COLO668 (cell line): Measurements from ENCODE around the gene PIP5K1B.

Source experiments
- DNase-seq: peaks from one replicate; lab custom pipeline; 2025; ENCODE audit not compliant: unreplicated experiment; lab: John Stamatoyannopoulos, UW

The PIP5K1B gene

DNA sequence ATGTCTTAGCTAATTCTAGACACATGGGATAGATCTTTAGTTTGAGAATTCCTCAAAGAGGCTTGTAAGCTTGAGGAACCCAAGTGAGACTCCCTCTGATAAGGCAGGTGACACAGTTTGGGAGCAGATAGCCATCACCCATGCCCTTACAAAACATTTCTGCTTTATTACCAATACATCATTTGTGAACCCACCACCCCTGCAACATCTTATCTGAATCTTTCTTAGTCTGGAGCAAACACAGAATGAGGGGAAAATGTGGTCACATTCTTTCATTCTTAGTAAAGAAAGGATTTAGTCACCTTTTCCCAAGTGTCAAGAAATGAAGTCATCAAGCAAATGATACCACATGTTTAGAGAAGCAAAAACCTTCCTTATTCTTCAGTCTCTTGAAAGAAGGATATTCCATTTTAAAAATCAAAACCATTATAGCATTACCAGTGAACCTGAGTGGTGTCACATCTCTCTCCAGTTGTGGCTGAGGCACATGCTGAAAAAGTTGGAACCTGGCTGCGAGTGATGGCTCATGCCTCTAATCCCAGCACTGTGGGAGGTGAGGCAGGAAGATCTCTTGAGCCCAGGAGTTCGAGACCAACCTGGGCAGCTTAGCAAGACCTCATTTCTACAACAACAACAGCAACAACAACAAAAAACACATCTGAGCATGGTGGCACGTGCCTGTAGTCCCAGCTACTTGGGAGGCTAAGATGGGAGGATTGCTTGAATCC is 243.0 kb downstream of the PIP5K1B start:
- DNase-seq = no peak

DNA sequence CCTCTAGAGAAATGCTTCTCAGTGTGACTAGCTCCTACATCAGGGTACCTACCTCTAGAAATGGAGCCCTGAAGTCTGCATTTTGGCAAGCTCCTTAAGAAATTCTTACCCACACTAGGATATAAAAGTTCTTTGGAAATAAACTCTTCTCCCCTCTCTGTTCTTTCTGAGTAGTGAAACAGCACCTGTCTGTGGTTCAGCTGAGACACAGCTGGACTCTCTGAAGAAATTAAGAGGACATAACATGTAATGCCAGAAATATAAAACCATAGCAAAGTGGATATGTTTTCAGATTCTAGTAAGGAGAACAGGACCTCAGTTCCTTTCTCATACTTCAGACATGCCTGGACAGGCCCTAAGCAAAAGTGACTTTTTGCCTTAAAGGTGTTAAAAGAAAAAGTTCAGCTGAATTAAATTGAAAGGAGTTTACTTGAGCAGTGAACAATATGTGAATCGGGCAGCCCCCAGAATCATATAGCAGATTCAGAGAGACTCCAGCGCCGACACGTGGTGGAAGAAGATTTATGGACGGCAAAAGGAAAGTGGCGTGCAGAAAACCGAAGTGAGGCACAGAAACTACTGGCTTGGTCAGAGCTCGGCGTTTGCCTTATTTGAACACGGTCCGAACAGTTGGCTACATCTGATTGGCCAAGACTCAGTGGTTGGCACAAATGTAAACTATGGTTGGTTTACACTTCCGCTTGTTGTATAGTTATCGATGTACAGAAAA is 244.4 kb downstream of the PIP5K1B start:
- no peak for DNase-seq

DNA sequence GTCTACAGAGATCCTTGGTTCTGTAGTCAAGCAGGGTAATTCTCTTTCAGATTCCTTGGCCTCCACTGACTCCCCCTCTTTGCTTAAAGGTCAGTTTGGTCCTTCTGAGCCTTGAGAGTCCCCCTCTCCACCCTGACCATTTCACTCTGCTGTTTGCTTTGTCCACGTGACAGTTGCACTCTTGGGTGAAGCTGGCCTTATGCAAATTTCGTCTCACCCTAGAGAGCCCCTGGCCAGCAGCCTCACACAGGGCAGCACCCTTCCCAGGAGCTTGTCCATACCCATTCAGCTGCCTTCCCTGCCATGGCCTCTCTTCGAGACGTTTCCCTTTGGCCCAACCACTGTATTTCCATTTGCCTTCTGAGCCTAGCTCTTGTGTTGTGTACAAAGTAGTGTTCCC is 245.1 kb downstream of the PIP5K1B start:
- no peak for DNase-seq

DNA sequence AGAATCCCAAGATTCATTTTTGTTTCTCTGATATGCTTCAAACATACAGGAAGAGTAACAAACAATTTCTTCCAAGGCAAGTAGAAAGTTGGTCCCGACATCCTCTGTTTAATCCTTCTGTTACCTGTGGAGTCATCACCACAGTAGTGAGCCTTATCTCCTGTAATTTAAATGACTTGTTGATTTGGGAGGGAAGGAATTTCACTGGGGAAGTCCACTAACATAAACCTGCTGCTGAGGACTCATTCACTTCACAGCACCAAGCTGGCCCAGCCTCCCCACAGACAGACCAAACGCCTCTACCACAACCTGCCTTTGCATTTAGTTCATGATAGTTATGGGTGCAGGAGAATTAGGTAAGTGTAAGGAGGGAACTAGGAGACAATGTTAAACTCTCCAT is 245.6 kb downstream of the PIP5K1B start:
- DNase-seq = no peak

DNA sequence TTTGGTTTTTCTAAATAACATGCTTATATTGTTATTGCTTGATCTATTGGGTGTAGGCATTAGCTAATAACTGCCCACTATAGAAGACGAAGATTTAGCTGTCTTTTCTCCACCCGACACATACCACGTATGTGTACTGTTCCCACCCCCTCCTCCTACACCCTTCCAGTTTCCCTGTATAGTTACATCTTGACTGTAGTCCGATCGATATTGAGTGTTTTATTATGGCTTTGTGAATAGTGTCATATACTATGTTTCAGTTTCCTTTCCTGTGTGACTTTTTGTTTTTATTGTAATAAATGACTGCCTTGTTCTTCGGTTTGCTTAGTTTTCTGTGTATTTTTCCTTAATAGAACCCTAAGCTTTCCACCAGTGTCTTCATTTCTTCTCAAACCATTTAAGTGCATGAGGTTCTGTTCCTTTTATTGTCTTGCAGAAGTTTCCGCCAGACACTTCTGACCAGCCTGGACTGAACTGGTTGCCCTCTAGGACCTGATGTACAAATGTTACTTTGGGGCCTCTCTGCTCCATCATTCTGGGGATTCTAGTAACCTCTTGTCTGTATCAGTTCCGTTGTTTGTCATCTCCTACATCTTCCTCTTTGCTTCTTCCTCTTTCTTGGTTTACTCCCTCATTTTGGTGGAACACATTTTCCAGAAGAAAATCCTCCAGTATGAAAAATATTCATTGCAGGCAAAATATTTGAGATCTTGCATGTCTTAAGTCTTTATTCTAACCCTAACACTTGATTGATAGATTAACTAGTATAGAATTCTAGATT is 247.0 kb downstream of the PIP5K1B start:
- DNase-seq = no peak

DNA sequence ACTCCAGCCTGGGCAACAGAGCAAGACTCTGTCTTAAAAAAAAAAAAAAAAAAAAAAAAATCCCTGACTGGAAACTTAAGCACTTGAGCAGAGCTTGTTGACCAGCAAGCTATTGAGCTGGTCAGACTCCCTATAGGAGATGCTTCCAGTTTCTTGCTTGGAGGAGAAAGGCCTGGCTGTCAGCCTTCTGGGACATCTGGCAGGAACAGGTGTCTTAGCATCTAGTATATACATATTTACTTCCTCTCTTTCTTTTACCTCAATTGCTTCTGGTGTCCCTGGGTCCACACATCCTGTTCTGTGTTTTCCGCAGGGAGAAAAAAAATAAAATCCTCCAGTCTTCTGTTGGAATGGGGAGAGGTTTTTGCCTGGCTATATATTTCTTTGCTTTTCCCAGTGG is 248.7 kb downstream of the PIP5K1B start:
- DNase-seq = no peak

DNA sequence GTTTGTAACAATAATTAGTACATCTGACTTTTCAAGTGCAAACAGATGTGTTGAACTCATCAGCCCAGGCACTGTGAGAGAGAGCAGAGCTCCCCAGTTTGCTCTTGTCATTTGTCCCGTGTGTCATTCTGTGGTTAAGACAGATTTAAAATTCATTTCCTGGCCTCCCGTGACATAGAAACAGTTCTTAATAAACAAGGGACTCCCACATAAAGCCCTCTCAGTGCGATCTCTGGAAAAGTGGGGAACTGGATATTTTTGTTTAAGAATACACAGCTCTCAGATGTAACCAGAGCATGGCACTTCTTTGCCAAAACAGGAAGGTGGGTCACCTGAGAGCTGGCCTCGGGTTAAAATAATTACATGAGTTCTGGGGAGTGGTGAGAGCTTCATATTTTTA is 250.3 kb downstream of the PIP5K1B start:
- no peak for DNase-seq

DNA sequence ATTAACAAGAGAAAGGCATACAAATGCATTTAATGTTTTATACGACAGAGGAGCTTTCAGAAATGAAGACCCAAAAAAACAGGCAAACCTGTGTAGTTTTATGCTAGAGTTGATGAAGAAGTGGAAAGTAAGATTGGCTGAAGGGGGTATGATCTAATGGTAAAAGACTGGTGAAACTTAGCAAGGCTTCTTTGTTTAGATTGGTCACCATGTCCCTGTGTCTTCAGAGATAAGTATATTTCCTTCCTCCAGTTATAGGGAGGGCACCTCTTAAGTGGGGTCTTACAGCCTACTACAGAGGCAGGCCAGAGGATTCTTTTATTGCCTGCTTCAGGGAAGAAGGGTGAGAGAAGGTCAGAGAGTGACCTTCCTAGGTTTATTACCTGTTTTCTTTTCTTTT is 252.4 kb downstream of the PIP5K1B start:
- DNase-seq = no peak

DNA sequence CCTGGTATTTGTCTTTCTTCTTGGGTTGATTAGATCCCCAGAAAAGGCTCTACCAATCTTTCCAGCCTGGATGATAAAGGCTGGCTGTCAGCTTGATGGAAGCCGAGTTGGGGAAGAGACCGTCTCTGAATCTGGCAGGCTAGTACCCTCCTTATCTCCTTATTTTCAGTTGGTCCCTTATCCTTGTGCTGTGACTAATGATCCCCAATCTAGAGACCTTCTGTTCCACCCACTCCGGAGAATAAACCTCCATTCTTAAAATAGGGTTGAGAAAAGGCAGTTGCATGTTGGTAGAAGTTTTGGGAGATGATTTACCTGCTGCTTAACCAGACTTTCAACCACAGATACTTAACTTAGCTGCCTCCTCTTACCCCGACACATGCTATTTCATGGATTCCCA is 256.5 kb downstream of the PIP5K1B start:
- no peak for DNase-seq

DNA sequence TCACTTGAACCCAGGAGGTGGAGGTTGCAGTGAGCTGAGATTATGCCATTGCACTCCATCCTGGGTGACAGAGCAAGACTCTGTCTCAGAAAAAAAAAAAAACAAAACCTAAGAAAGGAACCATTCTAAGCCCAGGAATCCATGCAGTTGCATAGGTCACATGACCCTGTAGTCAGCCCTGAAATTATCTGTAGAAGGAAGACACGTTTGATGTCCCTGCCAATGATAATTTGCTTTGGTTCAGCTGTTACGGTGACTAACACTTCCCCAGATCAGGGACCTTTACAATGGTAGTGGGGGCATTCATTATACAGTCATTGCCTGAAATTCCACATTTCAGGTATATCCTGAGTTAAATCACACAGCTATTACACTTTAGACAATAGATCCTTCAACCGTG is 258.4 kb downstream of the PIP5K1B start:
- DNase-seq = no peak

DNA sequence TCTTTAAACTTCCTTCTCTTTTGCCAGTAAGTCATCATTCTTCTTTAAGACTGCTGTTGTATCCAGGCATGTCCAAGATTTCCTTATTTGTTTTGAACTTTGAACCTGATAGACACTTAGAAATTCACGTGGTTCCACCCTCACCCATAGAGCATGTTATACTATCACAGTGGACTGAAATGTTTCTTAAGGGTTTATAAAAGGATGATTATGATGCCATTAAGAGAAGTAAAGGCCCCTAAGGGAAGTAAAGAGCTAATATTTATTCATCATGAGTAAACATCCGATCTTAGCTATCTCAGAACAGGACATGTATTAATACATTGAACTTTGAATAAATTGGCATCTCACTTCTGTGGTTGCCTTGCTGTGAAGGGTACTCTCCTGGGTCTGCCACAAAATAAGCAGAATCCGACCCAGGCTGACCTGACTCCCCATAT is 259.1 kb downstream of the PIP5K1B start:
- no peak for DNase-seq

DNA sequence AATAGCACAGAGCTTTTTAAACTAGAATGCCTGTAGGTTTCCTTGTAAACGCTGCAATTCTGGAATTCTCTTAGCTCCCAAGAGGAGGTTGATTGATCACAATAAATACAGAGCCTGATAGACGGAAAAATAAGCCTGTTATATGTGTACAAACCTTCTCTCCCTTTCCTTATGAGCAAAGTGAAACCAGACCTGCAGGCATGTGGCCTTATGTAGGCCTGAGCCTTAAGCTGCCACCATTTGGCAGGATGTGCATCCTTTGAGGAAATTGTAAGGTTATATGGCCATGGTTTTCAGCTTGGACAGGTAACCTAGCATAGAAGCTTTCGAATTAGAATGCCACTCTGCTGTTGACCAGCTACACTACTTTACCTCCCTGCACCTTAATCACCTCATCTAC is 259.7 kb downstream of the PIP5K1B start:
- no peak for DNase-seq

DNA sequence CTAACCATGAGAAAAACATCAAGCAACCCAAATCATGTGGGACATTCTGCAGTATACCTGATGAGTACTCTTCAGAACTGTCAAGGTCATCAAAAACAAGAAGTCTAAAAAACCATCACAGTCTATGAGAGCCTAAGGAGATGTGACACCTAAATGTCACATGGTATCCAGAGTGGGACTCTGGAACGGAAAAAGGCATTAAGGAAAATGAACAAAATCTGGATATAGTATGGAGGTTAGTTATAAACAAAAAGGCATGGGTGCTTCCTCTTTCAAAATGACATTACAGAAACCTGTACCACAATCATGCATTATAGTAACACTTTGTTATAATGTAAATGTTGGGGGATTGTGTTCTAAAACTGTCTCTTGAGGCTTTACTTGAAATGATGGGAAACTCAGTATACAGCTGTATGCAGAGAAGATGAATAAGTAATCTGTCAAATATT is 261.5 kb downstream of the PIP5K1B start:
- DNase-seq = no peak

DNA sequence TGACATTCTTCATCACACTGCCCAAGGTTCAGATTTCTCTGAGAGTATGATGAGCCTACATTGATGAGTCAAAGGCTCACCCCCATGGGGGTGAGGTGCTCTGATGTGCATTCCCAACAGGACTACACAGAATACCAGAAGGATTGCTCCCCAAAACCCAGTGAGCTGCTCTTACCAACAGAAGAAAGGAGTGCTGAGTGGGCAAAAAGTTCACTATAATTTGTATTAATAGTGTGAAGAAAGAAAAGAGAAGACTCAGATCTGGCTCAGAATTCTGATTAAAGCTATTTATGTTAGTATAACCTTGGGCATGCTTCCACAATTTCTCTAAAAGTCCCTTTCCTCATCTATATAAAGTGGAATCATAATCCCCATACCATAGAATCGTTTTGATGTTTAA is 262.8 kb downstream of the PIP5K1B start:
- DNase-seq = no peak

DNA sequence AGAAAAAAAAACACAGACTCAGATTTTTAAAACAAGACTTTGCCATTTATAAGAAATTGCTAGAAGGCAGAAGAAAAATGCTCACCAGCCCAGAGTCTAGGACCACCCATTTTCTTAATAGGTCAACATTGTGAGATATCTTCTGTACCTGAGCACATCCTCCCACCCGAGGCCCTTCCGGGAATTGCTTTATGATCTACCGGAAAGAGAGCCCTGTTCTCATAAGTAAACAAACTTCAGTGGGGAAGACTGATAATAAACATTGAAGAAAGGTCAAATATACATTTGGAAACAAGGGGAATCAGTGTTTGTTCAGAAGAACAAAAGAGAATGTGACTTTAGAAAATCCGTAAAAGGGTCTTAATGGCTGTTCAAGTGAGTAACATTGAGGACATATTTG is 264.5 kb downstream of the PIP5K1B start:
- peak; percentile 9 for DNase-seq

DNA sequence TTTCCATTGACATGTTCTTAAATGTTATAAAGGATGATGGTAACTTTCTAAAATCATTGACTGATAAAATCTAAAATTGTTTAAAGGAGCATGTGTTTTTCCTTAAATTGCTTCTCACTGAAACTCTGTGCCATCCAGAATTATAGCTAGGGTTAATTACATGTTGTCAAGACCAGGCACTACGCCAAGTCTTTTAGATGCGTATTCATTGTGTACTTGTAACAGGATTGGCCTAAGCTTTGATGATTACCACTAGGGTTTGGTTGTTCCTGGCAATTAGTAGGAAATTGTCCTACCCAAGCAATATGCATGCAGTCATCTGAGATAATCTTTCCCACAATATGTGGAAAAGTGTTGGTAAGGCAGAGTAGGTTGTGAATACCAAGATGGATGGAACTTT is 265.1 kb downstream of the PIP5K1B start:
- peak; percentile 10 for DNase-seq

DNA sequence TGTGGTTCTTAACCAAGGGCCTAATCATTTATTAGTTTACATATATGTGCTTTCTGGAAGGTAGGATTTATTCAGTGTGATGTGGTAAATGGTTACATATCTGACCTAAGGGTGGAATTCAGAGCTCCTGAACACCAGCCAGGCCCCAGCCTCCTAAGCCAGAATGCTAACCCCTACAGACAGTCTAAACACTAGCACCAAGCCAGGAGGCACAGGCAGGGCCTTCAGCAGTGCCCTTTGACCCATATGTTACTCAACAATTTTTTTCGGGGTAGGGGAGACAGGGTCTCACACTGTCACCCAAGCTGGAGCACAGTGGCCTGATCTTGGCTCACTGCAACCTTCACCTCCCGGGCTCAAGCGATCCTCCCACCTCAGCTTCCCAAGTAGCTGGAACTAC is 268.6 kb downstream of the PIP5K1B start:
- no peak for DNase-seq

DNA sequence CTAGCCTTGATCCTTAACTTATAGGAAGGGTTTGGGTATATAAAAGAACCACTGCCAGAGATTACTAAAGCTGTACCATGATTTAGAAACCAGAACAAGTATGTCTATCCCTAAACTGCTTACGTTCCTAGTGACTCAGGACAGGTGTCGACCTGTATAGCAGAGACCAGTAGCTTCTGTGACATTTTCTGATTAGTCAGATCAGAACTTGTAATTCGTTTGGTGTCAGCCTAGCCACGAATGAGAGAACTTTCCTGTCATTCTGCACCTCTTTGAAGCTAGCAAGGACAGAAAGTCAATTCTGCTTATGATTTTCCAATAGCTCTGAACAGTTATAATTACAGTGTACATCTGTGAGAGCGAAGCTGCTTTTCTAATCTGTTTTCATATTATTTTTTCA is 269.4 kb downstream of the PIP5K1B start:
- no peak for DNase-seq

DNA sequence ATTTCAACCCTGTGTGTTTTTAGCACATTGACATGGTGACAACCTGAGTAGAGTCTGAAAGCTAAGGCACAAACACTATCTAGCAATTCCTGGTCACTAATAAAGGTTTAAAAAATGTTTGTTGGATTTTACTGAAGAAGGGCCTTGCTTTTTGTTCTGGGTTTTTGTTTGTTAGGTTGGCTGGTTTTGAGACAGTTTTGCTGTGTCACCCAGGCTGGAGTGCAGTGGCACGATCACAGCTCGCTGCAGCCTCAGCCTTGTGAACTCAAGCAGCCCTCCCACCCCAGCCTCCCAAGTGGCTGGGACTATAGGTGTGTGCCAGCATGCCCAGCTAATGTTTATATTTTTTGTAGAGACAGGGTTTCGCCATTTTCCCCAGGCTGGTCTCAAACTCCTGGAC is 269.9 kb downstream of the PIP5K1B start:
- no peak for DNase-seq

DNA sequence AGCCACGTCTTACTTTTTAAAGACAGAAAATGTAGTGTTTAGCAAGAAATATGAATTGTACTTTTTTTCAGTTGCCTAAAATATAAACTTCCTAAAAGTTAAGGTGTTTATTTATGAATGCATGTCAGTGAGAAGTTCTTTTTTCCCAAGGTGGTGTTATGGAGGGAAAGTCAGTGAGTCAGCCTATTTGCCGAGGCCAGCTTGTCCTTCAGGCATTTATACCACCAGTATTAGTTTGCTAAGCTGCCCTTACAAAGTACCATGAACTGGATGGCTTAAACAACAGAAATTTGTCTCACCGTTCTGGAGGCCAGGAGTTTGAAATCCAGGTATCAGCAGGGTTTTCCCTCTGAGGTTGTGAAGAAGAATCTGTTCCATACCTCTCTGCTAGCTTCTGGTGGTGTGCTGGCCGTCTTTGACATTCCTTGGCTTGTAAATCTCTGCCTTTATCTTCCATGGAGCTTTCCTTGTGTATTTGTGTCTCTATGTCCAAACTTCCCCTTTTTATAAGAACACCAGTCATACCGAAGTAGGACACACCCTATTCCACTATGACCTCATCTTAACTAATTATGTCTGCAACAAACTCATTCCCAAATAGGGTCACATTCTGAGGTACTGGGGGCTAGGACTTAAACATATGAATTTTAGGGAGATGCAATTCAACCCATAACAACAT is 270.5 kb downstream of the PIP5K1B start:
- no peak for DNase-seq

DNA sequence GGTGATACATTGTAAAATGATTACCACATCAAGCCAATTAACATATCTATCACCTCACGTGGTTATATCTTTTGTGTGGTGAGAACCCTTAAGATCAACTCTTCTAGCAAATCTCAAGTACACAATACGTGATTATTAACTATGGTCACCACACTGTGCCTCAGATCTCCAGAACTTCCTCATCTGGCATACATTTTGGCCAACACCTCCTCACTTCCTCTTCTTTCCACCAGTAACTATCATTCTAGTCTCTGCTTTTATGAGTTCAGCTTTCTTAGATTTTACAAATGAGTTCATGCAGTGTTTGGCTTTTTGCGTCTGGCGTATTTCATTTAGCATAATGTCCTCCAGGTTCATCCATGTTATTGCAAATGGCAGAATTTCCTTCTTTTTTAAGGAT is 273.0 kb downstream of the PIP5K1B start:
- no peak for DNase-seq
